Limb (tissue), 2 donors: ENCODE results near the gene FLII.
"Not testable (repeated sequence)": the region's sequence is repeated elsewhere in the genome, so short reads cannot be mapped to it uniquely, and the experiment has no call there.

Experiments
- DNase-seq, 2 donors: peaks; one replicate each; pipeline ENCODE4 v3.0.0-alpha.2; 2016; ENCODE audit errors: extremely low spot score in 2 of 2

Gene FLII

GRCh38 chr17:18224053-18224386 is 34.5 kb downstream of the FLII start:
- DNase-seq: no peak

GRCh38 chr17:18218756-18219415 is 39.7 kb downstream of the FLII start:
- DNase-seq: no peak

DNA sequence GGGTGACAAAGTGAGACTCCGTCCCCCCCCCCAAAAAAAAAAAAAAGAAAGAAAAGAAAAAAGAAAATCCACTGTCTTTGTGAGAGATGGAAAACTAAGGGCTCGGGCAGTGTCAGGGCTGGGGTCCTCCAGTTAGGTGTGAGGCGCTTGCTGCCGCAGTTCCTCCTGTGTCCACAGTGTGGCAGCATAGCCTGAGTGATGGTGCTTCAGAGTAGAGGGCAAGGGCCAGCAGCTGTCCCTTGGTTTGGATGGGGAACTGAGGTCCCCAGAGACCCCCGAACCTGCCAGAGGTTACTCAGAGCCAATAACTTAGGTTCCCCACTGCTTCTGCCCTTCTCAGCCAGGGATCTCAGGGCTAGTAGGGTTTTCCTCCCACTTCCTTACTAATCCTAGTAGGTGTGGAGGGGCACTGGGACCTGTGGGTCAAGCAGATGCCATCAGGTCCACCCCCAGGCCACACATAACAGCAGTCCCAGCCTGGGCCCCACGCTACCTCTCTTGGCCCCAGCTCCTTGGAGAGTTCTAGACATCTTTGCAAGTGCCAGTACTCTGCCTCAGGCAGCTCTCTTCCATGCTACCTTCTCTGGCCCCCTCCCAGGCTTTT is 41.0 kb downstream of the FLII start:
- DNase-seq: peak; percentile 41 to 82

DNA sequence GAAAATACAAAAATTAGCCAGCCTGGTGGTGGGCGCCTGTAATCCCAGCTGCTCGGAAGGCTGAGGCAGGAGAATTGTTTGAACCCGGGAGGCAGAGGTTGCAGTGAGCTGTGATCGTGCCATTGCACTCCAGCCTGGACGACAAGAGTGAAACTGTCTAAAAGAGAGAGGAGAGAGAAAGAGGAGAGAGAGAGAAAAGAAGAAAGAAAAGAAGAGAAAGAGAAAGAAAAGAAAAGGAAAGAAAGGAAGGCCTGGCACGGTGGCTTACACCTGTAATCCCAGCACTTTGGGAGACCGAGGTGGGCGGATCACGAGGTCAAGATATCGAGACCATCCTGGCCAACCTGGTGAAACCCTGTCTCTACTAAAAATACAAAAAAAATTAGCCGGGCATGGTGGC is 41.6 kb downstream of the FLII start:
- DNase-seq: not testable (repeated sequence)

DNA sequence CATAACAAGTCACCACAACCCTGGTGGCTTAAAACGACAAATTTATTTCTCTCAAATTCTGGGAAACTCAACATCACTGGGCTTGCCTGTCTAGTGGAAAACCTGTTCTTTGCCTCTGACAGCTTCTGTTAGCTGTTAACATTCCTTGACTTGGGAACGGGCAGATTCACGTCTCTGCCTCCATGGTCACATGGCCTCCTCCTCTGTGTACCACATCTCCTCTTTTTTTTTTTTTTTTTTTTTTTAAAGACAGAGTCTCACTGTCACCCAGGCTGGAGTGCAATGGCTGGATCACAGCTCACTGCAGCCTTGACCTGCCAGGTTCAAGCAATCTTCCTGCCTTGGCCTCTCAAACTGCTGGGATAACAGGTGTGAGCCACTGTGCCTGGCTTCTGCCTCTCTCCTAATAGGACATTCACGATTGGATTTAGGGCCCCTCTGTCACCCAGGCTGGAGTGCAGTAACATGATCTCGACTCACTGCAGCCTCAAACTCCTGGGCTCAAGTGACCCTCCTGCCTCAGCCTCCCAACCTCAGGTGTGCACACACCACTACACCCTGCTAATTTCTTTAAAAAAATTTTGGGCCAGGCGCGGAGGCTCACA is 44.8 kb downstream of the FLII start:
- DNase-seq: no peak

- no peak for DNase-seq
Observed at GRCh38 chr17:18208092-18208491, 50.4 kb downstream of the FLII start.

DNA sequence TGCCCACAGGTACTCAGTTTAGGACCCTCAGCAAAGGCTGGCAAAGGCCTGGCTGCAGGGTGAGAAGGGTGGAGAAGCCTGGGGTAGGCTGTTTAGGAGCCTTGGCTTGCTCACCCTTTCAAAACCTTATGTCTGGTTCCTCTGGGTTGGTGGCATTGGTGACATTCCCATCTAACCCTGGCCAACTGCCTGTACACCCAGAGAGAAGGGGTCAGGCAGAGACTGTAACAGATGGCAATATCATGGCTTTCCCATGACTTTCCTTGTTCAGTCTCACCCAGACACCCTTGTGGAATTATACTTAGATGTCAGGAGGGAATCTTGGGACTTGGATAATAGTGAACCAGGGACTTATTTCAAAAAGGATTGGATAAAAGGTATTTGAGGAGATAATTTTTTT is 51.6 kb downstream of the FLII start:
- no peak for DNase-seq

GRCh38 chr17:18205861-18206260 is 52.7 kb downstream of the FLII start:
- DNase-seq: no peak

DNA sequence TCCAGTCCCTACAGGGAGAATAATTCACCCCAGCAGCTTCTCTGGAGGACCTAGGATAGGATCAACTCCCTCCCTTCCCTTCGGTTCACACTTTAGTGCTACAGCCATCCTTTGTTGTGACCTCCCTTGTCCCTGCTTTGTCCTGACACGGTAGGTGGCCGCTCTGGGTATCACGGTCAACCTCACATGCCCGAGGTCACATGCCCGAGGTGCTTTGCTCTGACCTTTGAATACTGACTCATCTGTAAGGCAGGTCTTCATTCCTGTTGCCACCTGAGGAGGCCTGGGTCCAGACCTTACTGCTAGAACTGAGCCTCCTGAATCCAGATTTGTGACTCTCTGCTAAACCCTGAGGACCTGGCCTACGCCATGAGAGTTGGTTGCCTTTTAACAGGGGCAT is 55.2 kb downstream of the FLII start:
- DNase-seq: no peak

- no peak for DNase-seq
Observed at GRCh38 chr17:18201108-18201507, 57.4 kb downstream of the FLII start.

DNA sequence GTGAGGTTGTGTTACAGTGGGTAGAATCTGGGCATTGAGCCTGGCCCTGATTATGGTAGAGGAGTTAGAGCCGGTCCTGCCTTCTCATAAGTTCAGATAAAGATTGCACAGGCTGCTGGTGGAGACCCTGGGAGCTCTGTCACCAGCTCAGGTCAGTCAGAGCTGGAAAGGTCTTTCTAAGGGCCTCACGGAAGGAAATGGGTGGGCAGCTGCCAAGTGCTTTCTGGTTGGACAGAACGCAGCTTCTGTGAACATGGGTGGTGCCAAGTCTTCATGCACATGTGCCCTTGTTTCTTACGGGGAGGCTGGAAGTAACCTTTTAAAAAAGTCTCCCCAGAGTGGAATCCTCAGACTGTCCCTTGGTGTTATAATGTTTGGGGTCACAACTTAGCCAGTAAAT is 60.0 kb downstream of the FLII start:
- DNase-seq: no peak

- DNase-seq: no peak
Observed at GRCh38 chr17:18197535-18198194, 60.9 kb downstream of the FLII start.

GRCh38 chr17:18195246-18195645 is 63.3 kb downstream of the FLII start:
- no peak for DNase-seq
